Ovary (tissue), 9 donors: ENCODE data around the gene CMC1. TPM values are rescaled to one million over a fixed set of nuclear protein-coding genes. Genes with fewer than 3 reads are reported as not detected.

Experiments
- polyA plus RNA-seq, 2 donors: library from polyadenylated mRNA; stranded (reverse); fragments of 200-250 nt in 1 of 2; fragments of 350-450 nt in 1 of 2; fragmentation: Illumina TruSeq in 1 of 2; extraction: RNeasy Lipid Tissue Mini Kit (QIAGEN cat#74804) in 1 of 2; gene quantifications; one replicate each; pipeline ENCODE4 v1.2.3, GENCODE V29; 2013 to 2014
- total RNA-seq, 7 donors: library from RNA; depleted of rRNA in 2 of 7; stranded (reverse); fragments of >200 nt in 2 of 7; fragmentation: NEBNext Ultra II Directional in 3 of 7; extraction: Animal tissue kit (Norgen Biotek cat#: 25700) in 3 of 7; gene quantifications; one replicate each; pipeline versions ENCODE4 v1.1.0 to v1.2.4, GENCODE V29; 2016 to 2023
- donor health status: DM: no; HTN: no; CAD: no; lungs with moderate emphysema.
- donor health status: DM: no; HTN: no; CAD: no.
- donor health status: Bipolar disorder and iron deficiency.
- donor health status: DM: yes; HTN: yes; CAD: no.
- donor health status: DM: no; HTN: no; CAD: no.
- donor health status: DM: yes; HTN: yes; CAD: no.

Gene CMC1
- total and polyA plus RNA-seq, 9 donors = 10.3 to 22.2 (median 13.4) TPM

Other genes starting within 250 kb of the CMC1 start
- 1 to 10 TPM; 1.3 to 2.7 (median 2.1) TPM for gene ZCWPW2, start 107.1 kb downstream of the CMC1 start, total RNA-seq
- 1 to 10 TPM; 1.4 to 1.6 TPM for gene ZCWPW2, start 107.1 kb downstream of the CMC1 start, polyA plus RNA-seq
- gene AZI2, start 107.2 kb downstream of the CMC1 start, total RNA-seq = 10 to 100 TPM; 32.7 to 72.4 (median 49.5) TPM
- gene AZI2, start 107.2 kb downstream of the CMC1 start, polyA plus RNA-seq = 10 to 100 TPM; 26.3 to 56.2 TPM